ENCODE results near the gene SNX6.
"Not testable (repeated sequence)": the region's sequence is repeated elsewhere in the genome, so short reads cannot be mapped to it uniquely, and the experiment has no call there.

Gene SNX6

DNA sequence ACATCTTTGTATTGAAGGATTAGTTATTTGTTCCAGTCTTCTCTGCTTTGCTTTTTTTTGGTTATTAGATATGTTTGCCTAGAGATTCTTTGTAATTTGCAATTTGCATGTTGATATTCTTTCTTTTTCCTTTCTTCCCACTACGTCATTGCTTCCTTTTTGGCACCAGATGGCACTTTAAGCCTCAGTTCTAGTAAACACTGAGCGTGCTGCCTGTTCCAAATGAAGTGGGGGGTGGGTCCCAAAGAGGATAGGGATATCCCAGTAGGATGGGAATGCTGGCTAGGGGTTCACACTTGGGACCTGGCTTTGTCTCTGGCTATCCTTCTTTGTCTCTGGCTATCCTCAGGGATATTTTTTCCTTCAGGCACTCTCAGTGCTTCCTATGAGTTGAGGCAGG, 107.5 kb downstream of the SNX6 start:
- H3K4me3 ChIP-seq (ENCODE audit: low read depth in 1 of 2, low read length in 2 of 2), result no peak overlapping the region
- H2AFZ ChIP-seq (ENCODE audit: low read depth, low read length), result no peak overlapping the region
- H4K20me1 ChIP-seq (ENCODE audit: insufficient read depth, low read length), result no peaks in the 10 kb centered on the region
- H3K27ac ChIP-seq (ENCODE audit: low read length), result no peak overlapping the region
- no peak for TF ChIP-seq EZH2 (IDR thresholded peaks at IDR 0.05; ENCODE audit: borderline replicate concordance, low read depth, low read length, severe bottlenecking)
- TF ChIP-seq, protein P1, sequence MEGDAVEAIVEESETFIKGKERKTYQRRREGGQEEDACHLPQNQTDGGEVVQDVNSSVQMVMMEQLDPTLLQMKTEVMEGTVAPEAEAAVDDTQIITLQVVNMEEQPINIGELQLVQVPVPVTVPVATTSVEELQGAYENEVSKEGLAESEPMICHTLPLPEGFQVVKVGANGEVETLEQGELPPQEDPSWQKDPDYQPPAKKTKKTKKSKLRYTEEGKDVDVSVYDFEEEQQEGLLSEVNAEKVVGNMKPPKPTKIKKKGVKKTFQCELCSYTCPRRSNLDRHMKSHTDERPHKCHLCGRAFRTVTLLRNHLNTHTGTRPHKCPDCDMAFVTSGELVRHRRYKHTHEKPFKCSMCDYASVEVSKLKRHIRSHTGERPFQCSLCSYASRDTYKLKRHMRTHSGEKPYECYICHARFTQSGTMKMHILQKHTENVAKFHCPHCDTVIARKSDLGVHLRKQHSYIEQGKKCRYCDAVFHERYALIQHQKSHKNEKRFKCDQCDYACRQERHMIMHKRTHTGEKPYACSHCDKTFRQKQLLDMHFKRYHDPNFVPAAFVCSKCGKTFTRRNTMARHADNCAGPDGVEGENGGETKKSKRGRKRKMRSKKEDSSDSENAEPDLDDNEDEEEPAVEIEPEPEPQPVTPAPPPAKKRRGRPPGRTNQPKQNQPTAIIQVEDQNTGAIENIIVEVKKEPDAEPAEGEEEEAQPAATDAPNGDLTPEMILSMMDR (IDR thresholded peaks at IDR 0.05; ENCODE audit: borderline replicate concordance, extremely low read depth, low read length, poor library complexity, severe bottlenecking), result no peak
- no peaks in the 10 kb centered on the region for H3K79me2 ChIP-seq (ENCODE audit: insufficient read depth, low read length)
- no peak overlapping the region for H3K4me2 ChIP-seq (ENCODE audit: insufficient read depth, low read length)
- no peaks in the 10 kb centered on the region for H3K9me3 ChIP-seq (ENCODE audit: insufficient read depth, low read length, severe bottlenecking)
- no peak for ATAC-seq (ENCODE audit: insufficient read depth, low read depth)
- H3K27me3 ChIP-seq (ENCODE audit: insufficient read depth, low read length, poor library complexity), result no peaks in the 10 kb centered on the region
- no peak for DNase-seq
- no peaks in the 10 kb centered on the region for H3K4me1 ChIP-seq (ENCODE audit: insufficient read depth, low read length)
- peaks cover 90% of the 10 kb centered on the region for H3K36me3 ChIP-seq (ENCODE audit: insufficient read depth, low read length)
- no peak overlapping the region for H3K9ac ChIP-seq (ENCODE audit: low read depth, low read length)

DNA sequence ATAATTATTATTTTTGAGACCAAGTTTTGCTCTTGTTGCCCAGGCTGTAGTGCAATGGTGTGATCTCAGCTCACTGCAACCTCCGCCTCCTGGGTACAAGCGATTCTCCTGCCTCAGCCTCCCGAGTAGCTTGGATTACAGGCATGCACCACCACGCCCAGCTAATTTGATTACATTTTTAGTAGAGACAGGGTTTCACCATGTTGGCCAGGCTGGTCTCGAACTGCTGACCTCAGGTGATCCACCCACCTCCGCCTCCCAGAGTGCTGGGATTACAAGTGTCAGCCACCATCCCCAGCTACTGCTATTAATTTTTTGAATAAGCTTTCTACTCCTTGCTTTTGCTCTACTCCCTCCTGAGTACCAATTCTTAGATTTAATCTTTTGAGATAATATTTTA, 108.9 kb downstream of the SNX6 start:
- DNase-seq; H3K9ac ChIP-seq (ENCODE audit: low read depth, low read length); H3K9me3 ChIP-seq (ENCODE audit: insufficient read depth, low read length, severe bottlenecking); H2AFZ ChIP-seq (ENCODE audit: low read depth, low read length); H3K27ac ChIP-seq (ENCODE audit: low read length); ATAC-seq (ENCODE audit: insufficient read depth, low read depth); H4K20me1 ChIP-seq (ENCODE audit: insufficient read depth, low read length); H3K4me3 ChIP-seq (ENCODE audit: low read depth in 1 of 2, low read length in 2 of 2); H3K4me1 ChIP-seq (ENCODE audit: insufficient read depth, low read length); H3K79me2 ChIP-seq (ENCODE audit: insufficient read depth, low read length); H3K4me2 ChIP-seq (ENCODE audit: insufficient read depth, low read length); H3K27me3 ChIP-seq (ENCODE audit: insufficient read depth, low read length, poor library complexity): not testable (repeated sequence)
- peaks cover 83% of the 10 kb centered on the region for H3K36me3 ChIP-seq (ENCODE audit: insufficient read depth, low read length)

DNA sequence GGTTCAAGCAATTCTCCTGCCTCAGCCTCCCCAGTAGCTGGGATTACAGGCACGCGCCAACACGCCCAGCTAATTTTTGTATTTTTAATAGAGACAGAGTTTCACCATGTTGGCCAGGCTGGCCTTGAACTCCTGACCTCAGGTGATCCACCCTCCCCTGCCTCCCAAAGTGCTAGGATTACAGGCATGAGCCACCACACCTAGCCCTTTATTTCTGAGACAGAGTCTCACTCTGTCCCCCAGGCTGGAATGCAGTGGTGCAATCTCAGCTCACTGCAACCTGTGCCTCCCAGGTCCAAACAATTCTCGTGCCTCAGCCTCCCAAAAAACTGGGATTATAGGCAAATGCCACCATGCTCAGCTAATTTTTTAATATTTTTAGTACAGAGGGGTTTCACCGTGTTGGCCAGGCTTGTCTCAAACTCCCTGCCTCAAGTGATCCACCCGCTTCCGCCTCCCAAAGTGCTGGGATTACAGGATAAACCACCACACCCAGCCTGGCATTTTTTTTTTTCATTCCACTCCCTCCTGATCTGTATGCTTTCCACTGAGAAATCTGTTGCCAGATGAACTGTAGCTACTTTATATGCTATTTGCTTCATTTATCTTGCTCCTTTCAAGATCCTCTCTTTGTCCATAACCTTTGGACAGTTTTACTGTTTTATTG, 109.5 kb downstream of the SNX6 start:
- H3K27ac ChIP-seq (ENCODE audit: low read length); H3K9ac ChIP-seq (ENCODE audit: low read depth, low read length); H3K4me1 ChIP-seq (ENCODE audit: insufficient read depth, low read length); H3K4me2 ChIP-seq (ENCODE audit: insufficient read depth, low read length); H3K27me3 ChIP-seq (ENCODE audit: insufficient read depth, low read length, poor library complexity); ATAC-seq (ENCODE audit: insufficient read depth, low read depth); H4K20me1 ChIP-seq (ENCODE audit: insufficient read depth, low read length); DNase-seq; H2AFZ ChIP-seq (ENCODE audit: low read depth, low read length); H3K79me2 ChIP-seq (ENCODE audit: insufficient read depth, low read length); H3K4me3 ChIP-seq (ENCODE audit: low read depth in 1 of 2, low read length in 2 of 2); H3K9me3 ChIP-seq (ENCODE audit: insufficient read depth, low read length, severe bottlenecking): not testable (repeated sequence)
- H3K36me3 ChIP-seq (ENCODE audit: insufficient read depth, low read length), result peaks cover 85% of the 10 kb centered on the region

All from DND-41 (cell line).